Inferior parietal cortex (tissue), 1 donor: ENCODE measurements around the gene GALNT1.

Experiments
- DNase-seq: peaks from one replicate; pipeline ENCODE4 v3.0.0-alpha.2; 2016; ENCODE audit errors: extremely low spot score

GALNT1 gene

GRCh38 chr18:35672897-35673296, 91.4 kb downstream of the GALNT1 start:
- DNase-seq, result no peak

- no peak for DNase-seq
These were observed 92.1 kb downstream of the GALNT1 start for GRCh38 chr18:35673682-35674081.

GRCh38 chr18:35680139-35680551, 98.6 kb downstream of the GALNT1 start:
- no peak for DNase-seq

GRCh38 chr18:35682281-35682867, 100.8 kb downstream of the GALNT1 start:
- DNase-seq, result no peak

- DNase-seq, result no peak
These were observed 101.5 kb downstream of the GALNT1 start for GRCh38 chr18:35683021-35683420.

GRCh38 chr18:35688757-35689156, 107.2 kb downstream of the GALNT1 start:
- no peak for DNase-seq

GRCh38 chr18:35689728-35690127, 108.2 kb downstream of the GALNT1 start:
- DNase-seq, result no peak

- no peak for DNase-seq
These were observed 110.1 kb downstream of the GALNT1 start for GRCh38 chr18:35691625-35692024.

- DNase-seq, result no peak
These were observed 111.3 kb downstream of the GALNT1 start for GRCh38 chr18:35692866-35693265.

GRCh38 chr18:35693829-35694228, 112.3 kb downstream of the GALNT1 start:
- no peak for DNase-seq

GRCh38 chr18:35694808-35695207, 113.3 kb downstream of the GALNT1 start:
- DNase-seq, result no peak

GRCh38 chr18:35695384-35695783, 113.8 kb downstream of the GALNT1 start:
- no peak for DNase-seq

GRCh38 chr18:35695803-35696202, 114.3 kb downstream of the GALNT1 start:
- DNase-seq, result peak; percentile 88

GRCh38 chr18:35696307-35696706, 114.8 kb downstream of the GALNT1 start:
- no peak for DNase-seq

- DNase-seq, result no peak
These were observed 116.3 kb downstream of the GALNT1 start for GRCh38 chr18:35697869-35698268.

GRCh38 chr18:35703043-35703688, 121.6 kb downstream of the GALNT1 start:
- no peak for DNase-seq

GRCh38 chr18:35705988-35706387, 124.4 kb downstream of the GALNT1 start:
- DNase-seq, result no peak

- peak; percentile 7 for DNase-seq
These were observed 125.7 kb downstream of the GALNT1 start for GRCh38 chr18:35707247-35707646.

GRCh38 chr18:35707674-35708073, 126.1 kb downstream of the GALNT1 start:
- DNase-seq, result no peak

GRCh38 chr18:35710581-35710980, 129.0 kb downstream of the GALNT1 start:
- no peak for DNase-seq

GRCh38 chr18:35711227-35711626, 129.7 kb downstream of the GALNT1 start:
- DNase-seq, result no peak

- DNase-seq, result no peak
These were observed 132.0 kb downstream of the GALNT1 start for GRCh38 chr18:35713545-35713944.

- DNase-seq, result no peak
These were observed 133.0 kb downstream of the GALNT1 start for GRCh38 chr18:35714539-35714938.

- no peak for DNase-seq
These were observed 133.6 kb downstream of the GALNT1 start for GRCh38 chr18:35715139-35715538.
